GM18517 (cell line): ENCODE measurements around the gene ZNF532.
"Not testable (repeated sequence)": the region's sequence is repeated elsewhere in the genome, so short reads cannot be mapped to it uniquely, and the experiment has no call there.

ENCODE experiments used
- ATAC-seq: cut with Tn5 transposase; IDR thresholded peaks from one replicate; pipeline ENCODE4 v1.9.1; 2021; ENCODE audit warnings: mild to moderate bottlenecking, moderate library complexity; ENCODE audit not compliant: unreplicated experiment

ZNF532 gene

GRCh38 chr18:58850786-58851469, 13.7 kb upstream of the ZNF532 start:
- ATAC-seq, result no peak

GRCh38 chr18:58851856-58852255, 12.8 kb upstream of the ZNF532 start:
- ATAC-seq, result no peak

- no peak for ATAC-seq
Observed at GRCh38 chr18:58852629-58853028, 12.0 kb upstream of the ZNF532 start.

GRCh38 chr18:58853561-58853960, 11.1 kb upstream of the ZNF532 start:
- ATAC-seq, result no peak

- ATAC-seq, result not testable (repeated sequence)
Observed at GRCh38 chr18:58855521-58855920, 9.2 kb upstream of the ZNF532 start.

- no peak for ATAC-seq
Observed at GRCh38 chr18:58856881-58857280, 7.8 kb upstream of the ZNF532 start.

- ATAC-seq, result no peak
Observed at GRCh38 chr18:58858591-58859468, 5.8 kb upstream of the ZNF532 start.

GRCh38 chr18:58859907-58860306, 4.8 kb upstream of the ZNF532 start:
- ATAC-seq, result no peak

GRCh38 chr18:58860747-58861231, 3.9 kb upstream of the ZNF532 start:
- no peak for ATAC-seq

- no peak for ATAC-seq
Observed at GRCh38 chr18:58861353-58861752, 3.3 kb upstream of the ZNF532 start.

- ATAC-seq, result no peak
Observed at GRCh38 chr18:58861861-58862301, 2.8 kb upstream of the ZNF532 start.

GRCh38 chr18:58862356-58862755, 2.3 kb upstream of the ZNF532 start:
- no peak for ATAC-seq

GRCh38 chr18:58862851-58863538, 1.7 kb upstream of the ZNF532 start:
- no peak for ATAC-seq

- no peak for ATAC-seq
Observed at GRCh38 chr18:58863539-58864145, 1.0 kb upstream of the ZNF532 start.

- ATAC-seq, result no peak
Observed at GRCh38 chr18:58865033-58865590, 435 bp downstream of the ZNF532 start.

- no peak for ATAC-seq
Observed at GRCh38 chr18:58865701-58866065, 1.0 kb downstream of the ZNF532 start.

GRCh38 chr18:58866066-58866772, 1.5 kb downstream of the ZNF532 start:
- no peak for ATAC-seq

GRCh38 chr18:58866773-58867150, 2.1 kb downstream of the ZNF532 start:
- no peak for ATAC-seq

GRCh38 chr18:58867281-58867961, 2.7 kb downstream of the ZNF532 start:
- ATAC-seq, result no peak

- no peak for ATAC-seq
Observed at GRCh38 chr18:58868440-58868839, 3.8 kb downstream of the ZNF532 start.
